GM10266 (cell line): Measurements from ENCODE around the gene RASSF9.

Experiments used
- DNase-seq: peaks from one replicate; pipeline ENCODE4 v3.0.0; 2012; ENCODE audit errors: extremely low spot score
- CTCF ChIP-seq: IDR thresholded peaks from 2 replicates; pipeline ENCODE4 v1.5.1; 2012; ENCODE audit warnings: mild to moderate bottlenecking, low read depth; ENCODE audit not compliant: control insufficient read depth, insufficient read depth; ENCODE audit errors: missing control alignments

Gene RASSF9

GRCh38 chr12:85821206-85821605 lies 15.0 kb downstream of the RASSF9 start:
- DNase-seq, result no peak
- TF ChIP-seq CTCF, result no peak

- TF ChIP-seq CTCF, result no peak
- DNase-seq, result no peak
Observed at GRCh38 chr12:85820101-85820500, 16.1 kb downstream of the RASSF9 start.

- TF ChIP-seq CTCF, result no peak
- DNase-seq, result no peak
Observed at GRCh38 chr12:85814741-85815140, 21.5 kb downstream of the RASSF9 start.

- no peak for DNase-seq
Observed at GRCh38 chr12:85814071-85814470, 22.1 kb downstream of the RASSF9 start.

GRCh38 chr12:85809500-85809899 lies 26.7 kb downstream of the RASSF9 start:
- TF ChIP-seq CTCF, result no peak

More at GRCh38 chr12:85814071-85814470, 22.1 kb downstream of the RASSF9 start:
- no peak for TF ChIP-seq CTCF

GRCh38 chr12:85807730-85808129 lies 28.5 kb downstream of the RASSF9 start:
- no peak for TF ChIP-seq CTCF
- no peak for DNase-seq

More at GRCh38 chr12:85809500-85809899, 26.7 kb downstream of the RASSF9 start:
- DNase-seq, result no peak

GRCh38 chr12:85805654-85806053 lies 30.6 kb downstream of the RASSF9 start:
- TF ChIP-seq CTCF, result no peak
- no peak for DNase-seq
